HepG2 (cell line): ENCODE measurements around the gene NDUFB6. TPM values are rescaled to one million over a fixed set of nuclear protein-coding genes. Genes with fewer than 3 reads are reported as not detected.

Experiments
- GATAD2A ChIP-seq: IDR thresholded peaks from 2 replicates; pipeline ENCODE4 v1.6.1; 2016
- MXD4 ChIP-seq: IDR thresholded peaks from 2 replicates; pipeline ENCODE4 v1.6.1; 2016; ENCODE audit warnings: mild to moderate bottlenecking, missing biosample characterization, missing genetic modification reagents
- PRMT3 ChIP-seq: sonication (generic); formaldehyde crosslinking; IDR thresholded peaks from 2 replicates; pipeline ENCODE4 v1.8.1; 2022; ENCODE audit warnings: low read depth, mild to moderate bottlenecking, moderate library complexity, missing genetic modification reagents, borderline replicate concordance
- SOX6 ChIP-seq, 2 experiments: fragments of 450-650 bp in 1 of 2; sonication (generic) in 1 of 2; formaldehyde crosslinking in 1 of 2; IDR thresholded peaks; 2 replicates each; pipeline versions ENCODE4 v1.4.0 to v1.6.1; 2017 to 2020; ENCODE audit warnings: antibody characterized with exemption in 1 of 2, mild to moderate bottlenecking in 1 of 2, missing genetic modification reagents in 1 of 2
- SRY ChIP-seq: sonication (generic); formaldehyde crosslinking; IDR thresholded peaks from 2 replicates; pipeline ENCODE4 v1.8.0; 2022; ENCODE audit warnings: mild to moderate bottlenecking, missing genetic modification reagents
- TBX2 ChIP-seq: sonication (generic); formaldehyde crosslinking; IDR thresholded peaks from 2 replicates; pipeline ENCODE4 v1.5.0; 2020; ENCODE audit warnings: missing genetic modification reagents, mild to moderate bottlenecking, borderline replicate concordance
- ZBTB49 ChIP-seq: sonication (generic); formaldehyde crosslinking; IDR thresholded peaks from 2 replicates; pipeline ENCODE4 v1.4.0; 2020; ENCODE audit warnings: missing genetic modification reagents, borderline replicate concordance
- ZFP36L1 ChIP-seq: sonication (generic); formaldehyde crosslinking; IDR thresholded peaks from 2 replicates; pipeline ENCODE4 v1.8.0; 2022; ENCODE audit warnings: mild to moderate bottlenecking, missing genetic modification reagents, moderate library complexity
- ZFYVE20 ChIP-seq: sonication (generic); formaldehyde crosslinking; IDR thresholded peaks from 2 replicates; pipeline ENCODE4 v1.8.0; 2023; ENCODE audit warnings: low read depth, mild to moderate bottlenecking, moderate library complexity, missing genetic modification reagents, borderline replicate concordance
- ZNF17 ChIP-seq: sonication (generic); formaldehyde crosslinking; IDR thresholded peaks from 2 replicates; pipeline ENCODE4 v1.5.0; 2020; ENCODE audit warnings: mild to moderate bottlenecking, missing genetic modification reagents
- ZNF232 ChIP-seq: sonication (generic); formaldehyde crosslinking; IDR thresholded peaks from 2 replicates; pipeline ENCODE4 v1.4.0; 2020; ENCODE audit warnings: missing genetic modification reagents, borderline replicate concordance
- ZNF550 ChIP-seq: sonication (generic); formaldehyde crosslinking; IDR thresholded peaks from 2 replicates; pipeline ENCODE4 v1.4.0; 2020; ENCODE audit warnings: mild to moderate bottlenecking, missing genetic modification reagents, borderline replicate concordance
- ZNF724P ChIP-seq: sonication (generic); formaldehyde crosslinking; IDR thresholded peaks from 2 replicates; pipeline ENCODE4 v1.8.0; 2022; ENCODE audit warnings: missing genetic modification reagents, borderline replicate concordance
- ZNF747 ChIP-seq: sonication (generic); formaldehyde crosslinking; IDR thresholded peaks from 2 replicates; pipeline ENCODE4 v1.8.1; 2023; ENCODE audit warnings: missing genetic modification reagents, mild to moderate bottlenecking, borderline replicate concordance
- polyA plus RNA-seq, 8 experiments: library from polyadenylated mRNA; depleted of rRNA in 3 of 8; stranded (reverse) in 7 of 8; unstranded in 1 of 8; fragments of >200 nt; fragmentation: Illumina TruSeq in 4 of 8; extraction: Trizol in 4 of 8; gene quantifications; 2 replicates each; pipeline versions ENCODE4 v1.2.1 to v1.2.3, GENCODE V29; 2011 to 2016; ENCODE audit warnings: low read depth in 4 of 8, missing spikeins in 1 of 8, mixed read lengths in 1 of 8; ENCODE audit not compliant: insufficient read depth in 1 of 8
- total RNA-seq, 5 experiments: library from RNA; depleted of rRNA; stranded (reverse); fragments of >200 nt; fragmentation: Illumina TruSeq; extraction: Trizol; gene quantifications; 2 replicates each; pipeline ENCODE4 v1.2.3, GENCODE V29; 2016; ENCODE audit warnings: low read depth in 1 of 5
- TF ChIP-seq, protein P1 (sequence below): sonication (generic); formaldehyde crosslinking; IDR thresholded peaks from 2 replicates; pipeline ENCODE4 v1.4.0; 2020; ENCODE audit warnings: missing genetic modification reagents
- TF ChIP-seq, protein P2 (sequence below): sonication (generic); formaldehyde crosslinking; IDR thresholded peaks from 2 replicates; pipeline ENCODE4 v1.5.0; 2020; ENCODE audit warnings: mild to moderate bottlenecking, missing genetic modification reagents, moderate library complexity
- TF ChIP-seq, protein P3 (sequence below): sonication (generic); formaldehyde crosslinking; IDR thresholded peaks from 2 replicates; pipeline ENCODE4 v1.8.0; 2022; ENCODE audit warnings: mild to moderate bottlenecking, missing genetic modification reagents, moderate library complexity
- TF ChIP-seq, protein P4 (sequence below): sonication (generic); formaldehyde crosslinking; IDR thresholded peaks from 2 replicates; pipeline ENCODE4 v1.5.0; 2020; ENCODE audit warnings: mild to moderate bottlenecking, missing genetic modification reagents

Gene NDUFB6
- total and polyA plus RNA-seq, 2 of the 13 experiments (the other 11 are each of a cell fraction or from before 2014, with no cell fraction given), result 31.2 to 81.9 TPM

- TF ChIP-seq ZNF747 (CRISPR knock-in tag) (peak; percentile 86; the same call in 1 of the 2 replicates), MXD4 (CRISPR knock-in tag) (peak; percentile 52; the same call in 1 of the 2 replicates), TBX2 (CRISPR knock-in tag) (peak; percentile 85), ZNF550 (CRISPR knock-in tag) (no peak), PRMT3 (CRISPR knock-in tag) (no peak), ZBTB49 (CRISPR knock-in tag) (no peak), ZNF724P (CRISPR knock-in tag) (no peak), ZFYVE20 (CRISPR knock-in tag) (no peak), SRY (CRISPR knock-in tag) (peak; percentile 81), GATAD2A (peak; percentile 77), ZFP36L1 (CRISPR knock-in tag) (no peak), SOX6 (IDR thresholded peaks at IDR 0.05) (no peak), SOX6 (CRISPR knock-in tag; IDR thresholded peaks at IDR 0.05) (no peak), ZNF232 (CRISPR knock-in tag) (peak; percentile 73; the same call in 1 of the 2 replicates), ZNF17 (CRISPR knock-in tag) (no peak)
- TF ChIP-seq, protein P1, sequence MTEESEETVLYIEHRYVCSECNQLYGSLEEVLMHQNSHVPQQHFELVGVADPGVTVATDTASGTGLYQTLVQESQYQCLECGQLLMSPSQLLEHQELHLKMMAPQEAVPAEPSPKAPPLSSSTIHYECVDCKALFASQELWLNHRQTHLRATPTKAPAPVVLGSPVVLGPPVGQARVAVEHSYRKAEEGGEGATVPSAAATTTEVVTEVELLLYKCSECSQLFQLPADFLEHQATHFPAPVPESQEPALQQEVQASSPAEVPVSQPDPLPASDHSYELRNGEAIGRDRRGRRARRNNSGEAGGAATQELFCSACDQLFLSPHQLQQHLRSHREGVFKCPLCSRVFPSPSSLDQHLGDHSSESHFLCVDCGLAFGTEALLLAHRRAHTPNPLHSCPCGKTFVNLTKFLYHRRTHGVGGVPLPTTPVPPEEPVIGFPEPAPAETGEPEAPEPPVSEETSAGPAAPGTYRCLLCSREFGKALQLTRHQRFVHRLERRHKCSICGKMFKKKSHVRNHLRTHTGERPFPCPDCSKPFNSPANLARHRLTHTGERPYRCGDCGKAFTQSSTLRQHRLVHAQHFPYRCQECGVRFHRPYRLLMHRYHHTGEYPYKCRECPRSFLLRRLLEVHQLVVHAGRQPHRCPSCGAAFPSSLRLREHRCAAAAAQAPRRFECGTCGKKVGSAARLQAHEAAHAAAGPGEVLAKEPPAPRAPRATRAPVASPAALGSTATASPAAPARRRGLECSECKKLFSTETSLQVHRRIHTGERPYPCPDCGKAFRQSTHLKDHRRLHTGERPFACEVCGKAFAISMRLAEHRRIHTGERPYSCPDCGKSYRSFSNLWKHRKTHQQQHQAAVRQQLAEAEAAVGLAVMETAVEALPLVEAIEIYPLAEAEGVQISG, result peak; percentile 94
- TF ChIP-seq, protein P2, sequence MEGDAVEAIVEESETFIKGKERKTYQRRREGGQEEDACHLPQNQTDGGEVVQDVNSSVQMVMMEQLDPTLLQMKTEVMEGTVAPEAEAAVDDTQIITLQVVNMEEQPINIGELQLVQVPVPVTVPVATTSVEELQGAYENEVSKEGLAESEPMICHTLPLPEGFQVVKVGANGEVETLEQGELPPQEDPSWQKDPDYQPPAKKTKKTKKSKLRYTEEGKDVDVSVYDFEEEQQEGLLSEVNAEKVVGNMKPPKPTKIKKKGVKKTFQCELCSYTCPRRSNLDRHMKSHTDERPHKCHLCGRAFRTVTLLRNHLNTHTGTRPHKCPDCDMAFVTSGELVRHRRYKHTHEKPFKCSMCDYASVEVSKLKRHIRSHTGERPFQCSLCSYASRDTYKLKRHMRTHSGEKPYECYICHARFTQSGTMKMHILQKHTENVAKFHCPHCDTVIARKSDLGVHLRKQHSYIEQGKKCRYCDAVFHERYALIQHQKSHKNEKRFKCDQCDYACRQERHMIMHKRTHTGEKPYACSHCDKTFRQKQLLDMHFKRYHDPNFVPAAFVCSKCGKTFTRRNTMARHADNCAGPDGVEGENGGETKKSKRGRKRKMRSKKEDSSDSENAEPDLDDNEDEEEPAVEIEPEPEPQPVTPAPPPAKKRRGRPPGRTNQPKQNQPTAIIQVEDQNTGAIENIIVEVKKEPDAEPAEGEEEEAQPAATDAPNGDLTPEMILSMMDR (CRISPR knock-in tag), result no peak
- TF ChIP-seq, protein P3, sequence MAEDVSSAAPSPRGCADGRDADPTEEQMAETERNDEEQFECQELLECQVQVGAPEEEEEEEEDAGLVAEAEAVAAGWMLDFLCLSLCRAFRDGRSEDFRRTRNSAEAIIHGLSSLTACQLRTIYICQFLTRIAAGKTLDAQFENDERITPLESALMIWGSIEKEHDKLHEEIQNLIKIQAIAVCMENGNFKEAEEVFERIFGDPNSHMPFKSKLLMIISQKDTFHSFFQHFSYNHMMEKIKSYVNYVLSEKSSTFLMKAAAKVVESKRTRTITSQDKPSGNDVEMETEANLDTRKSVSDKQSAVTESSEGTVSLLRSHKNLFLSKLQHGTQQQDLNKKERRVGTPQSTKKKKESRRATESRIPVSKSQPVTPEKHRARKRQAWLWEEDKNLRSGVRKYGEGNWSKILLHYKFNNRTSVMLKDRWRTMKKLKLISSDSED (CRISPR knock-in tag), result no peak
- TF ChIP-seq, protein P4, sequence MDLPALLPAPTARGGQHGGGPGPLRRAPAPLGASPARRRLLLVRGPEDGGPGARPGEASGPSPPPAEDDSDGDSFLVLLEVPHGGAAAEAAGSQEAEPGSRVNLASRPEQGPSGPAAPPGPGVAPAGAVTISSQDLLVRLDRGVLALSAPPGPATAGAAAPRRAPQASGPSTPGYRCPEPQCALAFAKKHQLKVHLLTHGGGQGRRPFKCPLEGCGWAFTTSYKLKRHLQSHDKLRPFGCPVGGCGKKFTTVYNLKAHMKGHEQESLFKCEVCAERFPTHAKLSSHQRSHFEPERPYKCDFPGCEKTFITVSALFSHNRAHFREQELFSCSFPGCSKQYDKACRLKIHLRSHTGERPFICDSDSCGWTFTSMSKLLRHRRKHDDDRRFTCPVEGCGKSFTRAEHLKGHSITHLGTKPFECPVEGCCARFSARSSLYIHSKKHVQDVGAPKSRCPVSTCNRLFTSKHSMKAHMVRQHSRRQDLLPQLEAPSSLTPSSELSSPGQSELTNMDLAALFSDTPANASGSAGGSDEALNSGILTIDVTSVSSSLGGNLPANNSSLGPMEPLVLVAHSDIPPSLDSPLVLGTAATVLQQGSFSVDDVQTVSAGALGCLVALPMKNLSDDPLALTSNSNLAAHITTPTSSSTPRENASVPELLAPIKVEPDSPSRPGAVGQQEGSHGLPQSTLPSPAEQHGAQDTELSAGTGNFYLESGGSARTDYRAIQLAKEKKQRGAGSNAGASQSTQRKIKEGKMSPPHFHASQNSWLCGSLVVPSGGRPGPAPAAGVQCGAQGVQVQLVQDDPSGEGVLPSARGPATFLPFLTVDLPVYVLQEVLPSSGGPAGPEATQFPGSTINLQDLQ (CRISPR knock-in tag), result no peak
These were observed at the start of gene NDUFB6 (continued) for GRCh38 chr9:32572900-32573523.
